ENCODE data around the gene GGA1. TPM values are rescaled to one million over a fixed set of nuclear protein-coding genes. Genes with fewer than 3 reads are reported as not detected.

GGA1 gene
- total RNA-seq, 1 donor from 2014 or later = 43.1 TPM

GRCh38 chr22:37627545-37627944, 18.9 kb downstream of the GGA1 start:
- Histone ChIP-seq H3K9me3 (ENCODE audit: insufficient read depth, low read depth, low read length) (no peaks in the 10 kb centered on the region), H3K4me3 (ENCODE audit: insufficient read depth, low read depth, low read length) (no peak overlapping the region), H3K27ac (ENCODE audit: low read depth, low read length) (no peak overlapping the region), H3K4me2 (ENCODE audit: low read length) (no peak overlapping the region), H3K9ac (ENCODE audit: low read length) (no peak overlapping the region), H3K79me2 (ENCODE audit: insufficient read depth, low read length) (no peaks in the 10 kb centered on the region), H3K27me3 (ENCODE audit: insufficient read depth, low read length) (no peaks in the 10 kb centered on the region), H2AFZ (ENCODE audit: low read depth, low read length) (no peak overlapping the region), H3K36me3 (ENCODE audit: insufficient read depth, low read length) (no peaks in the 10 kb centered on the region), H3K4me1 (ENCODE audit: insufficient read depth, low read length) (no peaks in the 10 kb centered on the region), H4K20me1 (ENCODE audit: insufficient read depth, low read length) (peaks cover 3% of the 10 kb centered on the region)
- peaks cover 8% of the 10 kb centered on the region for H3K4me1 Mint-ChIP-seq (ENCODE audit: low read depth, unreplicated experiment)
- FAIRE-seq (no peak), DNase-seq (ENCODE audit: low read depth) (no peak)
- no peak overlapping the region for H3K4me3 Mint-ChIP-seq (ENCODE audit: unreplicated experiment)
- no peaks in the 10 kb centered on the region for H3K27me3 Mint-ChIP-seq (ENCODE audit: low read depth, unreplicated experiment)
- H3K9me3 Mint-ChIP-seq (ENCODE audit: unreplicated experiment) = no peaks in the 10 kb centered on the region
- H3K36me3 Mint-ChIP-seq (ENCODE audit: low read depth, unreplicated experiment) = peaks cover 5% of the 10 kb centered on the region
- no peak overlapping the region for H3K27ac Mint-ChIP-seq (ENCODE audit: unreplicated experiment)
- TF ChIP-seq CTCF (IDR thresholded peaks at IDR 0.05; ENCODE audit: insufficient read depth, low read depth, low read length) (no peak), EZH2 (IDR thresholded peaks at IDR 0.05; ENCODE audit: insufficient read depth, low read length) (no peak)

- no peak overlapping the region for H3K4me2 ChIP-seq (ENCODE audit: low read length)
- no peak for FAIRE-seq
- Mint-ChIP-seq H3K36me3 (ENCODE audit: low read depth, unreplicated experiment) (peaks cover 9% of the 10 kb centered on the region), H3K27me3 (ENCODE audit: low read depth, unreplicated experiment) (no peaks in the 10 kb centered on the region), H3K27ac (ENCODE audit: unreplicated experiment) (no peak overlapping the region), H3K4me1 (ENCODE audit: low read depth, unreplicated experiment) (peaks cover 12% of the 10 kb centered on the region), H3K9me3 (ENCODE audit: unreplicated experiment) (no peaks in the 10 kb centered on the region), H3K4me3 (ENCODE audit: unreplicated experiment) (no peak overlapping the region)
- H3K9ac ChIP-seq (ENCODE audit: low read length) = no peak overlapping the region
- no peaks in the 10 kb centered on the region for H3K79me2 ChIP-seq (ENCODE audit: insufficient read depth, low read length)
- no peak for TF ChIP-seq EZH2 (IDR thresholded peaks at IDR 0.05; ENCODE audit: insufficient read depth, low read length)
- no peak for TF ChIP-seq CTCF (IDR thresholded peaks at IDR 0.05; ENCODE audit: insufficient read depth, low read depth, low read length)
- no peak for DNase-seq (ENCODE audit: low read depth)
- H2AFZ ChIP-seq (ENCODE audit: low read depth, low read length) = no peak overlapping the region
- H3K27me3 ChIP-seq (ENCODE audit: insufficient read depth, low read length) = no peaks in the 10 kb centered on the region
- no peak overlapping the region for H3K4me3 ChIP-seq (ENCODE audit: insufficient read depth, low read depth, low read length)
- peaks cover 11% of the 10 kb centered on the region for H3K4me1 ChIP-seq (ENCODE audit: insufficient read depth, low read length)
- H3K9me3 ChIP-seq (ENCODE audit: insufficient read depth, low read depth, low read length) = no peaks in the 10 kb centered on the region
- no peak overlapping the region for H3K27ac ChIP-seq (ENCODE audit: low read depth, low read length)
- peaks cover 1% of the 10 kb centered on the region for H4K20me1 ChIP-seq (ENCODE audit: insufficient read depth, low read length)
- no peaks in the 10 kb centered on the region for H3K36me3 ChIP-seq (ENCODE audit: insufficient read depth, low read length)
Observed at GRCh38 chr22:37628830-37629229, 20.2 kb downstream of the GGA1 start.

GRCh38 chr22:37629928-37630327, 21.3 kb downstream of the GGA1 start:
- H3K4me3 Mint-ChIP-seq (ENCODE audit: unreplicated experiment) = no peak overlapping the region
- H2AFZ ChIP-seq (ENCODE audit: low read depth, low read length) = no peak overlapping the region
- no peak overlapping the region for H3K4me3 ChIP-seq (ENCODE audit: insufficient read depth, low read depth, low read length)
- TF ChIP-seq CTCF (IDR thresholded peaks at IDR 0.05; ENCODE audit: insufficient read depth, low read depth, low read length) (no peak), EZH2 (IDR thresholded peaks at IDR 0.05; ENCODE audit: insufficient read depth, low read length) (no peak)
- no peaks in the 10 kb centered on the region for H3K27me3 Mint-ChIP-seq (ENCODE audit: low read depth, unreplicated experiment)
- H3K9me3 Mint-ChIP-seq (ENCODE audit: unreplicated experiment) = no peaks in the 10 kb centered on the region
- no peaks in the 10 kb centered on the region for H3K27me3 ChIP-seq (ENCODE audit: insufficient read depth, low read length)
- H3K36me3 ChIP-seq (ENCODE audit: insufficient read depth, low read length) = no peaks in the 10 kb centered on the region
- no peak overlapping the region for H3K4me2 ChIP-seq (ENCODE audit: low read length)
- H3K27ac Mint-ChIP-seq (ENCODE audit: unreplicated experiment) = no peak overlapping the region
- DNase-seq (ENCODE audit: low read depth) = no peak
- no peak for FAIRE-seq
- H4K20me1 ChIP-seq (ENCODE audit: insufficient read depth, low read length) = no peaks in the 10 kb centered on the region
- H3K9ac ChIP-seq (ENCODE audit: low read length) = no peak overlapping the region
- peaks cover 6% of the 10 kb centered on the region for H3K36me3 Mint-ChIP-seq (ENCODE audit: low read depth, unreplicated experiment)
- no peaks in the 10 kb centered on the region for H3K79me2 ChIP-seq (ENCODE audit: insufficient read depth, low read length)
- H3K27ac ChIP-seq (ENCODE audit: low read depth, low read length) = no peak overlapping the region
- peaks cover 22% of the 10 kb centered on the region for H3K4me1 ChIP-seq (ENCODE audit: insufficient read depth, low read length)
- H3K4me1 Mint-ChIP-seq (ENCODE audit: low read depth, unreplicated experiment) = peaks cover 20% of the 10 kb centered on the region
- no peaks in the 10 kb centered on the region for H3K9me3 ChIP-seq (ENCODE audit: insufficient read depth, low read depth, low read length)

Measured in astrocyte (in vitro differentiated cells and primary cell).